Stomach (tissue), 4 donors: ENCODE results near the gene HIPK3.

Experiments used
- CTCF ChIP-seq, 7 experiments: fragments of 450-650 bp in 4 of 7; fragments of 200-600 bp in 3 of 7; sonication (generic) in 3 of 7; IDR thresholded peaks; one replicate each; pipeline ENCODE4 v1.5.1; 2016 to 2019; ENCODE audit warnings: antibody characterized with exemption in 7 of 7, control low read depth in 2 of 7, mild to moderate bottlenecking in 1 of 7
- POLR2AphosphoS5 ChIP-seq, 3 donors: sonication (generic); formaldehyde crosslinking; IDR thresholded peaks; one replicate each; pipeline ENCODE4 v1.6.1; 2016; ENCODE audit warnings: antibody characterized with exemption in 3 of 3

GRCh38 chr11:33292311-33292710, 35.1 kb downstream of the HIPK3 start:
- TF ChIP-seq CTCF (IDR thresholded peaks at IDR 0.05), result no peak
- TF ChIP-seq POLR2AphosphoS5 (IDR thresholded peaks at IDR 0.05), result no peak
